Caco-2 (cell line): ENCODE data around the gene KRTAP6-3. TPM values are rescaled to one million over a fixed set of nuclear protein-coding genes. Genes with fewer than 3 reads are reported as not detected.

Experiments
- BruUV-seq: library from RNA; stranded (reverse); fragments of 400-500 nt; replicated peaks from 2 replicates; lab custom pipeline; 2021; lab: Mats Ljungman, UMichigan
- CTCF ChIA-PET: fragments of 300-600 bp; sonication (Branson Sonifier 250); formaldehyde crosslinking; loops from one replicate; lab custom pipeline; 2022; ENCODE audit warnings: antibody characterized with exemption; lab: Charles Lee
- POLR2A ChIA-PET: fragments of 300-600 bp; sonication (Branson Sonifier 250); formaldehyde crosslinking; loops from one replicate; lab custom pipeline; 2022; ENCODE audit warnings: antibody characterized with exemption; lab: Charles Lee
- DNase-seq, 2 experiments: peaks; one replicate each; pipeline versions ENCODE4 v3.0.0 to v3.0.0-alpha.2; 2020 to 2022
- H3K27me3 ChIP-seq: replicated peaks from 2 replicates; pipeline ENCODE4 v1.6.0; 2011; ENCODE audit warnings: low read length; ENCODE audit not compliant: control insufficient read depth, insufficient read depth
- H3K36me3 ChIP-seq: 2 replicates; pipeline ENCODE4 v1.5.1; 2011; ENCODE audit warnings: low read length; ENCODE audit not compliant: control insufficient read depth, insufficient read depth
- H3K4me1 ChIP-seq: fragments of 250-450 bp; sonication (Bioruptor Pico); 2 replicates; pipeline ENCODE4 v1.5.1; 2020; ENCODE audit warnings: mild to moderate bottlenecking
- H3K4me3 ChIP-seq: 2 replicates; pipeline ENCODE4 v1.5.1; 2011; ENCODE audit warnings: low read depth, mild to moderate bottlenecking, control low read depth, low read length
- H3K9me3 ChIP-seq: fragments of 250-450 bp; sonication (Bioruptor Pico); 2 replicates; pipeline ENCODE4 v1.5.1; 2020; ENCODE audit warnings: mild to moderate bottlenecking, moderate library complexity
- H3K27ac Mint-ChIP-seq: one replicate; pipeline ENCODE4 v1.8.0; 2022; ENCODE audit warnings: mixed read lengths; ENCODE audit not compliant: unreplicated experiment
- H3K27me3 Mint-ChIP-seq: one replicate; pipeline ENCODE4 v1.8.0; 2022; ENCODE audit warnings: mixed read lengths; ENCODE audit not compliant: insufficient read depth, unreplicated experiment
- H3K36me3 Mint-ChIP-seq: one replicate; pipeline ENCODE4 v1.8.0; 2022; ENCODE audit warnings: mild to moderate bottlenecking, mixed read lengths; ENCODE audit not compliant: insufficient read depth, unreplicated experiment
- H3K4me1 Mint-ChIP-seq: one replicate; pipeline ENCODE4 v1.8.0; 2022; ENCODE audit warnings: low read depth, mixed read lengths; ENCODE audit not compliant: unreplicated experiment
- H3K4me3 Mint-ChIP-seq: one replicate; pipeline ENCODE4 v1.8.0; 2022; ENCODE audit warnings: mild to moderate bottlenecking, moderate library complexity, mixed read lengths; ENCODE audit not compliant: unreplicated experiment
- H3K9me3 Mint-ChIP-seq: one replicate; pipeline ENCODE4 v1.8.0; 2022; ENCODE audit warnings: mixed read lengths; ENCODE audit not compliant: unreplicated experiment
- CTCF ChIP-seq, 2 experiments: fragments of 200-600 bp in 1 of 2; IDR thresholded peaks; 1 replicate in 1 of 2; 2 replicates in 1 of 2; pipeline versions ENCODE4 v1.5.1 to v1.8.0; 2011 to 2022; ENCODE audit warnings: antibody characterized with exemption in 1 of 2, control low read depth in 1 of 2, inconsistent platforms in 1 of 2, low read depth in 1 of 2, low read length in 1 of 2, mild to moderate bottlenecking in 1 of 2, moderate library complexity in 1 of 2; ENCODE audit not compliant: insufficient read depth in 1 of 2, severe bottlenecking in 1 of 2, unreplicated experiment in 1 of 2
- intact Hi-C: fragments of 100-400 bp; cut with micrococcal nuclease; formaldehyde crosslinking; loops from one replicate; pipeline ENCODE4 v1.10.0; 2022; ENCODE audit not compliant: unreplicated experiment
- total RNA-seq: library from RNA; stranded (reverse); gene quantifications from 2 replicates; pipeline ENCODE4 v1.2.3, GENCODE V29; 2022

KRTAP6-3 gene
- total RNA-seq, 1 experiment from 2014 or later = not detected

GRCh38 chr21:30590297-30590696, 1.9 kb upstream of the KRTAP6-3 start, which contains the start of gene KRTAP22-2:
KRTAP22-2 (minus strand) TSS chr21:30590397.
- no peak within 1 kb of the TSS for H3K27ac Mint-ChIP-seq
- no peaks in the 10 kb centered on the region for H3K36me3 Mint-ChIP-seq
- Histone ChIP-seq H3K9me3 (no peaks in the 10 kb centered on the region), H3K27me3 (no peaks in the 10 kb centered on the region), H3K4me3 (no peak within 1 kb of the TSS), H3K4me1 (no peaks in the 10 kb centered on the region), H3K36me3 (no peaks in the 10 kb centered on the region)
- no peaks in the 10 kb centered on the region for H3K4me1 Mint-ChIP-seq
- DNase-seq = no peak
- H3K4me3 Mint-ChIP-seq = no peak within 1 kb of the TSS
- intact Hi-C loops = no loop called here
- POLR2A ChIA-PET = no interaction called here
- TF ChIP-seq CTCF (IDR thresholded peaks at IDR 0.05; ENCODE audit: insufficient read depth in 1 of 2, low read depth in 1 of 2, low read length in 1 of 2, severe bottlenecking in 1 of 2, unreplicated experiment in 1 of 2) = no peak
- no TSS peak for BruUV-seq
- CTCF ChIA-PET = no interaction called here
- no peaks in the 10 kb centered on the region for H3K9me3 Mint-ChIP-seq
- H3K27me3 Mint-ChIP-seq = peaks cover 4% of the 10 kb centered on the region

- BruUV-seq = no TSS peak
- DNase-seq = no peak
- Mint-ChIP-seq H3K4me3 (no peak within 1 kb of the TSS), H3K9me3 (no peaks in the 10 kb centered on the region), H3K4me1 (peaks cover 6% of the 10 kb centered on the region), H3K27ac (no peak within 1 kb of the TSS), H3K27me3 (no peaks in the 10 kb centered on the region), H3K36me3 (no peaks in the 10 kb centered on the region)
- POLR2A ChIA-PET = no interaction called here
- Histone ChIP-seq H3K4me3 (no peak within 1 kb of the TSS), H3K9me3 (no peaks in the 10 kb centered on the region), H3K27me3 (no peaks in the 10 kb centered on the region), H3K36me3 (no peaks in the 10 kb centered on the region), H3K4me1 (no peaks in the 10 kb centered on the region)
- CTCF ChIA-PET = no interaction called here
- intact Hi-C loops = no loop called here
- TF ChIP-seq CTCF (IDR thresholded peaks at IDR 0.05; ENCODE audit: insufficient read depth in 1 of 2, low read depth in 1 of 2, low read length in 1 of 2, severe bottlenecking in 1 of 2, unreplicated experiment in 1 of 2) = no peak
These were observed 6.6 kb downstream of the KRTAP6-3 start, which contains the start of gene KRTAP6-2 for GRCh38 chr21:30598802-30599201. KRTAP6-2 (minus strand) TSS chr21:30598902; CDS start chr21:30598874, 28 bp downstream.

GRCh38 chr21:30600787-30601186, 8.5 kb downstream of the KRTAP6-3 start, which contains the start of gene KRTAP22-1:
KRTAP22-1 (plus strand) TSS chr21:30601087.
- H3K27me3 Mint-ChIP-seq = no peaks in the 10 kb centered on the region
- no peaks in the 10 kb centered on the region for H3K36me3 Mint-ChIP-seq
- TF ChIP-seq CTCF (IDR thresholded peaks at IDR 0.05; ENCODE audit: insufficient read depth in 1 of 2, low read depth in 1 of 2, low read length in 1 of 2, severe bottlenecking in 1 of 2, unreplicated experiment in 1 of 2) = no peak
- H3K27me3 ChIP-seq = no peaks in the 10 kb centered on the region
- no TSS peak for BruUV-seq
- H3K27ac Mint-ChIP-seq = no peak within 1 kb of the TSS
- H3K4me3 ChIP-seq = no peak within 1 kb of the TSS
- no peaks in the 10 kb centered on the region for H3K36me3 ChIP-seq
- POLR2A ChIA-PET = no interaction called here
- no peaks in the 10 kb centered on the region for H3K4me1 ChIP-seq
- H3K9me3 ChIP-seq = no peaks in the 10 kb centered on the region
- no peaks in the 10 kb centered on the region for H3K9me3 Mint-ChIP-seq
- no peak for DNase-seq
- intact Hi-C loops = no loop called here
- CTCF ChIA-PET = no interaction called here
- H3K4me3 Mint-ChIP-seq = no peak within 1 kb of the TSS
- peaks cover 6% of the 10 kb centered on the region for H3K4me1 Mint-ChIP-seq
